ENCODE measurements around the gene STARD8.

Gene STARD8

GRCh38 chrX:68717663-68718442 lies 70.4 kb downstream of the STARD8 start:
- Histone ChIP-seq H3K9me3 (ENCODE audit: low read length) (no peaks in the 10 kb centered on the region), H3K27ac (ENCODE audit: low read depth, low read length, poor library complexity, severe bottlenecking) (no peak overlapping the region), H3F3A (ENCODE audit: insufficient read depth, low read length) (no peaks in the 10 kb centered on the region), H3K9me2 (ENCODE audit: low read depth, low read length) (no peaks in the 10 kb centered on the region), H2AFZ (ENCODE audit: low read length) (no peak overlapping the region), H3K9ac (ENCODE audit: low read length) (no peak overlapping the region), H4K20me1 (ENCODE audit: insufficient read depth, low read length) (no peaks in the 10 kb centered on the region), H3K4me3 (ENCODE audit: low read depth, low read length, poor library complexity, severe bottlenecking) (no peak overlapping the region), H3K36me3 (ENCODE audit: insufficient read depth, low read length) (no peaks in the 10 kb centered on the region), H3K4me1 (ENCODE audit: insufficient read depth, low read length, severe bottlenecking) (no peaks in the 10 kb centered on the region), H3K27me3 (ENCODE audit: insufficient read depth, low read length) (no peaks in the 10 kb centered on the region), H3K4me2 (ENCODE audit: low read length) (no peak overlapping the region), H3K79me2 (ENCODE audit: insufficient read depth, low read length) (no peaks in the 10 kb centered on the region)
- no peak for TF ChIP-seq EZH2 (IDR thresholded peaks at IDR 0.05; ENCODE audit: borderline replicate concordance, low read length)
- TF ChIP-seq CTCF (IDR thresholded peaks at IDR 0.05; ENCODE audit: low read length) = no peak

GRCh38 chrX:68718443-68718820 lies 71.0 kb downstream of the STARD8 start:
- H3K9me3 ChIP-seq (ENCODE audit: low read length) = no peaks in the 10 kb centered on the region
- H3K4me1 ChIP-seq (ENCODE audit: insufficient read depth, low read length, severe bottlenecking) = no peaks in the 10 kb centered on the region
- no peak overlapping the region for H3K27ac ChIP-seq (ENCODE audit: low read depth, low read length, poor library complexity, severe bottlenecking)
- no peaks in the 10 kb centered on the region for H4K20me1 ChIP-seq (ENCODE audit: insufficient read depth, low read length)
- TF ChIP-seq EZH2 (IDR thresholded peaks at IDR 0.05; ENCODE audit: borderline replicate concordance, low read length) (no peak), CTCF (IDR thresholded peaks at IDR 0.05; ENCODE audit: low read length) (no peak)
- no peak overlapping the region for H3K9ac ChIP-seq (ENCODE audit: low read length)
- H3K27me3 ChIP-seq (ENCODE audit: insufficient read depth, low read length) = no peaks in the 10 kb centered on the region
- H3K9me2 ChIP-seq (ENCODE audit: low read depth, low read length) = no peaks in the 10 kb centered on the region
- no peaks in the 10 kb centered on the region for H3K36me3 ChIP-seq (ENCODE audit: insufficient read depth, low read length)
- H3K4me3 ChIP-seq (ENCODE audit: low read depth, low read length, poor library complexity, severe bottlenecking) = no peak overlapping the region
- no peak overlapping the region for H3K4me2 ChIP-seq (ENCODE audit: low read length)
- H2AFZ ChIP-seq (ENCODE audit: low read length) = no peak overlapping the region
- no peaks in the 10 kb centered on the region for H3K79me2 ChIP-seq (ENCODE audit: insufficient read depth, low read length)
- no peaks in the 10 kb centered on the region for H3F3A ChIP-seq (ENCODE audit: insufficient read depth, low read length)

- no peaks in the 10 kb centered on the region for H4K20me1 ChIP-seq (ENCODE audit: insufficient read depth, low read length)
- no peaks in the 10 kb centered on the region for H3F3A ChIP-seq (ENCODE audit: insufficient read depth, low read length)
- no peak overlapping the region for H3K27ac ChIP-seq (ENCODE audit: low read depth, low read length, poor library complexity, severe bottlenecking)
- H3K36me3 ChIP-seq (ENCODE audit: insufficient read depth, low read length) = no peaks in the 10 kb centered on the region
- no peaks in the 10 kb centered on the region for H3K4me1 ChIP-seq (ENCODE audit: insufficient read depth, low read length, severe bottlenecking)
- no peak overlapping the region for H2AFZ ChIP-seq (ENCODE audit: low read length)
- no peaks in the 10 kb centered on the region for H3K79me2 ChIP-seq (ENCODE audit: insufficient read depth, low read length)
- no peak overlapping the region for H3K9ac ChIP-seq (ENCODE audit: low read length)
- no peaks in the 10 kb centered on the region for H3K27me3 ChIP-seq (ENCODE audit: insufficient read depth, low read length)
- no peaks in the 10 kb centered on the region for H3K9me3 ChIP-seq (ENCODE audit: low read length)
- no peak overlapping the region for H3K4me3 ChIP-seq (ENCODE audit: low read depth, low read length, poor library complexity, severe bottlenecking)
- no peak for TF ChIP-seq EZH2 (IDR thresholded peaks at IDR 0.05; ENCODE audit: borderline replicate concordance, low read length)
- no peak for TF ChIP-seq CTCF (IDR thresholded peaks at IDR 0.05; ENCODE audit: low read length)
- no peak overlapping the region for H3K4me2 ChIP-seq (ENCODE audit: low read length)
- no peaks in the 10 kb centered on the region for H3K9me2 ChIP-seq (ENCODE audit: low read depth, low read length)
Measured at GRCh38 chrX:68719181-68719903, 71.9 kb downstream of the STARD8 start.
